GM12878 (cell line): ENCODE data around the gene FMN2. TPM values are rescaled to one million over a fixed set of nuclear protein-coding genes. Genes with fewer than 3 reads are reported as not detected.

Experiments
- ATAC-seq: fragments of 200-7000 bp; cut with Tn5 transposase; 3 replicates; pipeline ENCODE4 v1.9.1; 2020; ENCODE audit warnings: mild to moderate bottlenecking, moderate library complexity
- BruUV-seq: library from RNA; stranded (reverse); fragments of 400-500 nt; replicated peaks from 2 replicates; lab custom pipeline; 2021; lab: Mats Ljungman, UMichigan
- CTCF ChIA-PET: fragments of 300-600 bp; sonication (Branson Sonifier 250); formaldehyde crosslinking; extraction: SDS; loops from one replicate; lab custom pipeline; 2021; ENCODE audit warnings: inconsistent platforms; lab: Yijun Ruan, JAX
- POLR2A ChIA-PET: fragments of 350-600 bp; formaldehyde crosslinking; extraction: SDS; loops from one replicate; lab custom pipeline; 2021; ENCODE audit warnings: inconsistent platforms; lab: Charles Lee
- RAD21 ChIA-PET: fragments of 300-600 bp; sonication (Branson Sonifier 250); formaldehyde crosslinking; loops from one replicate; lab custom pipeline; 2023; ENCODE audit warnings: antibody characterized with exemption; ENCODE audit not compliant: unreplicated experiment; lab: Charles Lee
- SMC1A ChIA-PET: fragments of 300-600 bp; sonication (Branson Sonifier 250); formaldehyde crosslinking; loops from one replicate; lab custom pipeline; 2023; ENCODE audit not compliant: unreplicated experiment, uncharacterized antibody; lab: Charles Lee
- DNase-seq: peaks from one replicate; pipeline ENCODE4 v3.0.0-alpha.2; 2011; ENCODE audit warnings: low read depth, low spot score
- FAIRE-seq: peaks from 3 replicates; lab custom pipeline; 2011; peaks lifted over from hg19 to GRCh38; lab: Jason Lieb, UNC
- H2AFZ ChIP-seq: 2 replicates; pipeline ENCODE4 v1.6.0; 2011; ENCODE audit warnings: low read depth, low read length, control low read depth; ENCODE audit not compliant: control insufficient read depth
- H3K27ac ChIP-seq: 2 replicates; pipeline ENCODE4 v1.5.1; 2011; ENCODE audit warnings: control low read depth; ENCODE audit not compliant: control insufficient read depth, insufficient read depth
- H3K27me3 ChIP-seq, 2 experiments: replicated peaks in 1 of 2; 2 replicates each; pipeline versions ENCODE4 v1.6.0 to v1.6.1; 2011; ENCODE audit warnings: low read length in 1 of 2; ENCODE audit not compliant: control insufficient read depth in 2 of 2, insufficient read depth in 2 of 2
- H3K36me3 ChIP-seq, 2 experiments: 2 replicates each; pipeline ENCODE4 v1.5.1; 2011; ENCODE audit warnings: low read length in 1 of 2; ENCODE audit not compliant: control insufficient read depth in 2 of 2, insufficient read depth in 2 of 2
- H3K4me1 ChIP-seq: 2 replicates; pipeline ENCODE4 v1.6.1; 2011; ENCODE audit warnings: mild to moderate bottlenecking, low read length, moderate library complexity, mixed read lengths; ENCODE audit not compliant: control insufficient read depth, insufficient read depth
- H3K4me2 ChIP-seq: 2 replicates; pipeline ENCODE4 v1.6.0; 2011; ENCODE audit warnings: control low read depth; ENCODE audit not compliant: control insufficient read depth, insufficient read depth
- H3K4me3 ChIP-seq: fragments of 200-600 bp; sonication (generic); 2 replicates; pipeline ENCODE4 v1.5.1; 2016
- H3K79me2 ChIP-seq: 2 replicates; pipeline ENCODE4 v1.6.0; 2011; ENCODE audit warnings: low read length; ENCODE audit not compliant: control insufficient read depth, insufficient read depth
- H3K9ac ChIP-seq: 2 replicates; pipeline ENCODE4 v1.8.0; 2011; ENCODE audit warnings: low read length, control low read depth, mixed read lengths; ENCODE audit not compliant: control insufficient read depth, insufficient read depth
- H3K9me3 ChIP-seq: replicated peaks from 3 replicates; pipeline ENCODE4 v1.5.1; 2011; ENCODE audit warnings: mild to moderate bottlenecking, low read length; ENCODE audit not compliant: control insufficient read depth, insufficient read depth
- H4K20me1 ChIP-seq: 2 replicates; pipeline ENCODE4 v1.6.0; 2011; ENCODE audit not compliant: control insufficient read depth, insufficient read depth
- BMI1 ChIP-seq: fragments of 450-650 bp; IDR thresholded peaks from 2 replicates; pipeline ENCODE4 v1.6.1; 2016; ENCODE audit warnings: mild to moderate bottlenecking, moderate library complexity, borderline replicate concordance
- BRCA1 ChIP-seq: IDR thresholded peaks from 2 replicates; pipeline ENCODE4 v1.6.1; 2011; ENCODE audit warnings: low read depth, low read length, improper control_type of control experiment
- CBFB ChIP-seq: IDR thresholded peaks from 2 replicates; pipeline ENCODE4 v1.6.1; 2016; ENCODE audit warnings: antibody characterized with exemption, low read depth
- NFYB ChIP-seq: IDR thresholded peaks from 2 replicates; pipeline ENCODE4 v1.6.1; 2011; ENCODE audit warnings: low read depth, mild to moderate bottlenecking, low read length, improper control_type of control experiment, moderate library complexity; ENCODE audit not compliant: insufficient read depth
- NKRF ChIP-seq: fragments of 450-650 bp; conservative IDR thresholded peaks from 2 replicates; pipeline ENCODE4 v1.6.1; 2017; ENCODE audit warnings: mild to moderate bottlenecking, moderate library complexity
- POLR2A ChIP-seq: IDR thresholded peaks from 2 replicates; pipeline ENCODE4 v1.6.1; 2011; ENCODE audit warnings: low read depth, mild to moderate bottlenecking, low read length
- TCF7 ChIP-seq: IDR thresholded peaks from 2 replicates; pipeline ENCODE4 v1.6.1; 2014; ENCODE audit warnings: antibody characterized with exemption, borderline replicate concordance
- WGBS: methylation state at CpG from one replicate; pipeline ENCODE4 v1.1.6; 2016; ENCODE audit warnings: low lambda C conversion rate; ENCODE audit not compliant: insufficient replicate concordance, insufficient coverage; ENCODE audit errors: missing lambda C conversion rate; 5-methylcytosine and 5-hydroxymethylcytosine counted together
- in situ Hi-C: fragments of 300-500 bp; cut with MboI; formaldehyde crosslinking; loops from 9 replicates; pipeline ENCODE4 v1.14.3; 2018; ENCODE audit warnings: mixed read lengths
- intact Hi-C: fragments of 100-400 bp; cut with micrococcal nuclease; formaldehyde crosslinking; loops from one replicate; pipeline ENCODE4 v1.14.2; 2022; ENCODE audit not compliant: unreplicated experiment
- polyA plus RNA-seq, 11 experiments: library from polyadenylated mRNA; depleted of rRNA in 4 of 11; unstranded in 6 of 11; stranded (reverse) in 5 of 11; fragments of >200 nt; fragmentation: Nextera tagmentation in 4 of 11; fragmentation: Illumina TruSeq in 1 of 11; extraction: Ambion mirVana in 4 of 11; extraction: Trizol in 1 of 11; gene quantifications; 1 replicate in 1 of 11; 2 replicates in 10 of 11; pipeline versions ENCODE4 v1.2.1 to v1.2.3, GENCODE V29; 2011 to 2016; ENCODE audit warnings: inconsistent platforms in 2 of 11, missing spikeins in 2 of 11, low read depth in 1 of 11
- total RNA-seq, 4 experiments: library from RNA; depleted of rRNA in 3 of 4; stranded (reverse); fragments of >200 nt in 3 of 4; fragmentation: Illumina TruSeq in 1 of 4; extraction: Trizol in 1 of 4; gene quantifications; 2 replicates each; pipeline versions ENCODE4 v1.2.1 to v1.2.3, GENCODE V29; 2013 to 2021

FMN2 gene
- total and polyA plus RNA-seq, 10 of the 15 experiments (the other 5 are each of a cell fraction or from before 2014, with no cell fraction given), result 0.60 TPM; not detected in 9

GRCh38 chr1:240517891-240518290 lies 426.2 kb downstream of the FMN2 start:
- TF ChIP-seq NKRF (no peak), POLR2A (no peak), TCF7 (no peak), BMI1 (no peak), CBFB (no peak), BRCA1 (no peak), NFYB (no peak)
- TF ChIP-seq, all 136 proteins: peak for 0
- H3K4me3 ChIP-seq, result no peak overlapping the region
- ATAC-seq, result no peak
- no peaks in the 10 kb centered on the region for H3K36me3 ChIP-seq
- H3K27ac ChIP-seq, result no peak overlapping the region
- H3K27me3 ChIP-seq, result no peaks in the 10 kb centered on the region
- POLR2A ChIA-PET, result no interaction called here
- no peak overlapping the region for H3K4me2 ChIP-seq
- intact Hi-C loops (no loop called here), in situ Hi-C loops (no loop called here)
- no peak overlapping the region for H2AFZ ChIP-seq
- no peak for FAIRE-seq
- no peaks in the 10 kb centered on the region for H3K4me1 ChIP-seq
- H3K9me3 ChIP-seq, result no peaks in the 10 kb centered on the region
- WGBS, result 49% methylated on average over 4 of the region's 4 CpGs
- DNase-seq, result no peak
- CTCF ChIA-PET, result interaction anchor here (0.7 kb wide), 1 partner anchor 9 kb away, joined by 3 read pairs; no protein-coding TSS in a partner anchor
- no peaks in the 10 kb centered on the region for H4K20me1 ChIP-seq
- no peak overlapping the region for H3K9ac ChIP-seq
- no peaks in the 10 kb centered on the region for H3K79me2 ChIP-seq
- SMC1A ChIA-PET, result no interaction called here
- no TSS peak for BruUV-seq
- RAD21 ChIA-PET, result no interaction called here
